Muscle of arm (tissue), 12 donors: ENCODE measurements around the gene CPVL. TPM values are rescaled to one million over a fixed set of nuclear protein-coding genes. Genes with fewer than 3 reads are reported as not detected.

Experiments used
- DNase-seq: peaks from one replicate; pipeline ENCODE4 v3.0.0-alpha.2; 2013
- polyA plus RNA-seq, 12 donors: library from polyadenylated mRNA; unstranded; fragments of 120-200 nt; gene quantifications; one replicate each; pipeline ENCODE4 v1.2.1, GENCODE V29; 2013; ENCODE audit not compliant: insufficient read length in 12 of 12

CPVL gene
- polyA plus RNA-seq, 12 donors, result 17.0 to 53.2 (median 28.4) TPM; not detected in 1

DNA sequence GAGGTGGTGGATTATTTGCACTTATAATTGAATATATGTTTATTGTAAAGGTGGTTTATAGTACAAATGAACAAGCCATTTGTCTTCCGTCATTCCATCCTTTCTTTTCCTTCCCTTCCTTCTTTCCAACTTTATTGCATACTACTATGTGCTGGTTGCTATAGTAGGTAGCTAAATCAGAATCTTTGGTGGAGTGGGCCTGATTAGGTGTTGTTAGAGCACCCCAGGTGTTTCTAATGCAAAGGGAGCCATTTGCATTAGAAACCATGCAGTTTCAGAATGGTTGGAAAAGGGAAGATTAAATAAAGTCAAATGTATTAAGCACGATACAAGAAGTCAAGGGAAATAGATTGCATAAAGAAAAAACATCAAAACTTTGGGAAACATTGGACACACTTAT lies 99.4 kb downstream of the CPVL start:
- no peak for DNase-seq

DNA sequence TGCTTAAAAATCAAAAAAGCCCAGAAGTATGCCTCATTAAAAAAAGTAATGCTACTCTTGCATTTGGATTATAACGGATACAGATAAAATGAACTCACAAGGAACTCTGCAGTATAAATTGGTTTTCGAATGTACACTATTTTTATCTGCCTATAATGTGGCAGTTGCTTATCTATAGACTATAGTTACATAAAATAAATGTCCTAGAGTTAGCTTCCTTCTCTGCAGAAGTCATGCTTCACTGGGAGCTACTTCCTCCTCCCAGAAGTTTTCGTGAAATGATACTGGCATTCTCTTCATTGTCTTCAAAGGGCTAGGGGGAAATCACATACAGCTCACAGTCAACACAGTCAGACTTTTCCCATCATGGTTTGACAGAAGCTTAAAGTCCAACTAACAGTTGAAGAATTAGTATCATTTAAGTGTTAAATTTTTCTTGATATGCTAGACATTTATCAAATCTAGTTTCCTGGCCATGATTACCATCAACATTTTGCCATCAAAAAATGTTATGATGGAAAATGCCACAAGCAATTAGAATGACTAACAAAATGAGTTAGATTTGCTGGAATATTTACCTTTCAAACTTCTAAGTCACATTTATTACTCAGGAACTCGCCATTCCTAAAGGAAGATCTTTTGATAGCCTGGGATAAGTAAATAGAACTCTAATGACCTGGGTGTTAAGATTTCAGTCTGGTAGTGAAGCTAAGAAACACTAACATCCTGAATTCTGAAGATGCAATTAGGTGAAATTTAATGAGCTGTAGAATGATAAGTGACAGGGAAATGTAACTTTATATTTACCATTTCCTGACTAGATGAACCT lies 100.9 kb downstream of the CPVL start:
- DNase-seq, result no peak

DNA sequence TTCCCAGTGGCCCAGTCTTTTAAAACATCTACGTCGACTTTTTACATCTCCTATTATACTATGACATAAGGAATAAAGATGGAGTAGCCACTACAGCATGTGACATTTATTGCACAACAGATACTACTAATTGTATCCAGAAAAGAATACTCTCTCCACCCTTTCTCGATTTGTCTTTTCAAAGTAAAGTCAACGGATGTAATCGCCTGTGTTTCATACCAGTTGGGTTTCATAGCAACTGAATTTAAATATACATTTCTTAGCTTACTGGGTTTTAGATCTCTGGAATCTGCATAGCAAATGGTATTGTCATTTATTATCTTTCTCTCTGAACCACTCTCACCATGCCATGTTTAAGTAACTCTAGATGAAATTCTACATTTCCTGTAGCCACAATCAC lies 101.8 kb downstream of the CPVL start:
- DNase-seq, result no peak

DNA sequence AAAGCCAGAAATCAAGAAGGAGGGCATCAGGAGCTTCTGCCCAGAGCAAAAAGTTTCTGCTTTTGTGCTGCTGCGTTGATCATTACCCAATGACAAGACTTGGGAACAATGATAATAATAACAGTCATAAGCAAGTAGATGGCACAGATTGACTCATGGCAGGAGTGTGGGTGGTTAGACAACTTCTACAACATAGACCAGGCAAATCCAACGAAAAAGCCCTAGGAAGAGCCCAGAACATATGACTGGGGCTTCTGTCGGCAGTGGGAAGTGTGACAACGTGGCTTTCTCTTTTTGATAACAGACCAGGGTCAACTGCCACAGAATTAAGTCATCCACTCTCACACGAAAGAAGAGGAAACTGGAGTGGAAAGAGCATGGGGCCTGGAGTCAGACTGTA lies 102.8 kb downstream of the CPVL start:
- DNase-seq, result no peak

DNA sequence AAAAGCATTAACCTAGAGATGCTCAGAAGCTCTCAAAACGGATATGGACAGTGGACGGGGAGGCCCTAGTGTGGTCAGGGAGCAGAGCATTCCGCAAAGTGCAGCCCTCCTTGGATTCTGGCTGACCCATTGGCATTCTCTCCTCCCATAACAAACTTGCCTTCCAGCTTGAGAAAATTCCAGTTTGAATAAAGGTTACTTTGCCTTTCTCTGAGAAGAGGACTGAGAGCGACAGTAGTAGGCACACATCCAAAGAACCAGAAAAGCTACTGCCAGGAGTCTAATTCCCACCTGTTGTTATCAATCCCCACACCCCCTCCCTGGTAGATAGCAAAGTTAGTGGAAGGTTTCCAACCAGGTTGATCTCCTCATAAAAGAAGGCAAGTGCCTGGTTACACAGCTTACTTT lies 103.5 kb downstream of the CPVL start:
- DNase-seq, result peak; percentile 41

DNA sequence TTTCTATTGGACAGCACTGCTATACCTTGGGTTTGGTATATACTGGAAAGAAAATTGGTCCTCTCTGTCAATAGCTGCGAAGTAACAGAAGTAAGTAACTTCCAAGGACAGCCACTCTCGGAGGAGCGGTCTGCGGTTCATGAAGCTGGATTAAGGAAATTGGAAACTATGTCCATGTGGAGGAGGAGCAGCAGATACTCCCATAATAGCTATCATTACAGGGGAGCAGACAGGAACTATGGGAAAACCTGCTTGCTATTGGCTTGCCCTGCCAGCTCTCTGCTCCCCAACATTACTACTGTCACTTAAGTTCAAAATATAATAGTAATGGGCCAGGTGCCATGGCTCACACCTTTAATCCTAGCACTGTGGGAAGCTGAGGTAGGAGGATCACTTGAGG lies 104.3 kb downstream of the CPVL start:
- DNase-seq, result no peak

DNA sequence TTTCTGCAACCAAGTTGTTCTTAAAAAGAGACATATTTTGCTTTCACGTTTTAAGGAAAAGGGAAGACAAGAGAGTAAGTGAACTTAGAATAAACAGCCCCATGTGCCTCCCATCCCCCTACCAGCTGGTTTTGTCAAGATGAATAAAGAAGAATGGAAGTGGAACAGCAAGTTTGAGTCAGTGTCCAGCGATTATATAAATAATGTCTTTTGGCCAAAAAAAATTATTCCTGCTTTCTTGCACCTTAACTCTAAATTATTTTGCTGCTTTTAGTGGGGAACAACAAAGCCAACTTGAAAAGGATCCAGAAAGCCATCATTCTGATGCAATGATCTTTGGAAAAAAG lies 105.8 kb downstream of the CPVL start:
- DNase-seq, result peak; percentile 78

DNA sequence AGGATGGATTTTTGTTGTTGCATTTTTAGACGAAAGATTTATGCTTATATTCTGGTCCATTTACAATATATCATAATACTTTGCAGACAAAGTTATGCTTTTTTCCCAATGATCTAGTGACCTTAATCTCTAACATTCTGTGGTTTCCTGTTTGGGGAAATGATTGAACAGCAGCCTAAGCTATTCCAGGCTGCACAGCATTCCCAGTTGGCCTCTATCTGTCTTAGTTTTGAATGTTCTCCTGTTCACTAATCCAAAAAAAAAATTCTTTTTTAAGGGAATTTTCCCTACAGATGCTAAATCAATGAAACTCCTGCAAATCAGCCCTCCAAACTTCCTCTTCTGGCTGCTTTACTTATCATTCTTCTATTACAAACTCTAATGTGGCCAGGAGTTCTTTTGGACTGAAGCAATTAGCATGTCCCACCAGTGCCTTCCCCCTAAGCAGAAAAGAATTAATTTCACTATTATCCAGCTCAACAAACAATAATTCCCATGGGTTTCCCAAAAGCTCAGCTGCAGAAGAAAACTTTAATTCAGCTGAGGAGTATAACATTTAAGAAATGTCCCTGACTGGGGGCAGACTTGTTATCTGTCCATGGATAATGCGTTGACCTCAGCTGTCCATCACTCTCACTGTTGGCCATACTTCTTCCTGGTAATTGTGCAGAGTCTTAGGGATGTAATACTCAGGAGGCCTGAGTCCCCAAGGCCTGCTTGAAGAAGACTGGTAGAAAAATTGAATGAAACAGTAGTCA lies 106.3 kb downstream of the CPVL start:
- DNase-seq, result peak; percentile 75

DNA sequence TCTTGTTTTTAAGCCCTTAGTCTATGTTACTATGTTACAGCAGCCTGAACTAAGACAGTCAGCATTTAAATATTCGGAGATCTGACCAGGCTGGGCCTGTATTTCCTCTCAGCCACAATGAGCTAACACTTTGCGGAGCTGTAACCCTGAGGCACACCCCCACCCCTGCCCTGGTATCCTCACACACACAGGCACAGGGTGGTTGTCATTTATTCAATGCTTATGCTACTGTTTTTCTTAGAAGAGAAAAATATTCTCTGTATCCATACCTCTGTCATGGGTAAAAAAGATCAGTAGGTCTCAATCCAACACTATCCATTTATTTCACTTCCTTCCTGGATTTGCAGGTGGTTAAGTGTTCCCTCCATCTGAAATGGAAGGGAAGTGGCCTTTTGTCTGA lies 107.9 kb downstream of the CPVL start:
- no peak for DNase-seq

DNA sequence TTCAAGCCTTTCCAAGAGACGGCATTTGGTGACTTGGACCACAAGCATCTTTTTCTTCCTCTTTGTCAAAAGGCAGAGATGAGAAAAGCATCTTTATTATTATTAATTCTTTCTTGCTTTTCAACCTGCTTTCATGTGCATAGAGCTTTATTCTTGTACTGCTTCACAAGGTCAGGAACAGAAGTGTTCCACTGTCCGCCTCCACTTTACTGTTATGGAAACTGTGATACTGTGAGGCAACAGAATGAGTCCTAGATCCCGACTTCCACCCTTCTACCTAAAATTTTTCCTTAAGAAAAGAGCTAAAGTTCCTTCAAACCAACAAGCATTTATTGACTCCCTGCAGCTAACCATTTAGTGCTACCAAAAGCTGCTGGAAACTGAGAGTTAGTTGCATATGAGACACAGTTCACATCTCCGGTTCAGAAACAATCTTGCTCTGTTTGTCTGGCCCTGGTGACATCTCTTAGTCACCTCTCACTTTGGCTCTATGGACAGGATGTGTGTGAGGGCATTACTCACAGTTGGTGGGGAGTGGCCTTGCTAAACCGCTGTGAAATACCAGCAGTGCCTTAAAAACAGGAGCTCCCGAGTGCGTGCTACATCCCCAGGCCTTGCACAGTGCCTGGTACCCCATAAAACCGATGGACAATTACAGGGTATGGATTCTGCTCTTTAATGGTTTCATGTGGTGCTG lies 111.1 kb downstream of the CPVL start:
- DNase-seq, result no peak

DNA sequence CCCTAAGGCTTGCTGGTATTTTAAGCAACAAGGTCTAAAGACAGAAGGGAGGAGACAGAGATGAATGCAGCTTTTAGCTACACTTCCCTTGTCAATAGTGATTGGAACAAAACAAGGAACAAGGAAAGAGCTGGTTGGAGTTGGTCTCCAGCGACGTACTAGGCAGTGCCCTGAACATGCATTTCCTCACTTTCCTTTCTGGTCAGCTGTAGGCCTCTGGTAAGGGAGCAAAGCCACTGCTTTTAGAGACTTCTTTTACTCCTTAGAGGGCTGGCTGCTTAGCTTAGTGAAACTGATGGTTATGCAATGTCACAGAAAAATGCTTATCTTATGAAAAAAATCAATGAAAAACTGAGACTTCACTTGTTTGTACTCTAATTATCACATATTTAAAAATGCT lies 112.8 kb downstream of the CPVL start:
- DNase-seq, result no peak

DNA sequence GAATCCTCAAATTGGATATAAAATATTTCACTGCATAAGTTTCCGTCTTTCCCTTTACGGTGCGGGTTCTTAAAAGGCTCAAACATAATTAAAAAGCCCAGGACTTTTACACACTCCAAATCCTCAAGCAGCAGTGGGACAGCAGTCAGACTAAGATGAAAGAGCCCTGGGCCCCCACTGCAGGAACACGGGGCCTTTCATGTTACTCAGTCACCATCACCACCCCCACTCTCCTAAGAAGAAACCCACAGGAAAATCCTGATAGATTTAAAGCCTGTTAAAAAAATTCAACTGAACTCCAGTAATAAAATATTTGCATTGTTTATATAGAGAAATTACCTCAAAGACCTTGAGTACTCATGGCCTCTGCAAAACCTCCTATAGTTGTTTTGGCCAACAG lies 114.2 kb downstream of the CPVL start:
- no peak for DNase-seq

DNA sequence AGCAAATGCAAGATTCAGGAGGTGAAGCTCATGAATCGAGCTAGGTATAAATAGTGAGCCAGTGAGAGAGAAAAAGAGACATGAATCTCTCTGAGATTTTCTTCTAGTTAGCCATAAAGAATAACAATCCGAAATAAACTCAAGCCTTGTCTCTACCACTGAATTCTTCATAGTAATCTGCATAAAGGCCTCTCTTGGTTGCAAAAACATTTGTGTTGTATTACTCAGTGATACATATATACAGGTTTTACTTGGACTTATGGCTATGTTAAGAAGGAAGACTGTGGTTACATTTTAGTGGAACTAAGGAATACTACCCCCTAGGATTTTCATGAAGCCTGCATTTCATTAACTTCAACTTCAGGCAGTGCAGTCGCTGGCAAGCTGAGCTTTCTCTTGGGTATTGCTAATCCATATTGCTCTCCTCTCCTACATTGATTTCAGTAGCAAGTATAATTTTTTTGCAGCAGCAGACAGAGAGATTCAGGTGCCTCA lies 115.5 kb downstream of the CPVL start:
- no peak for DNase-seq

DNA sequence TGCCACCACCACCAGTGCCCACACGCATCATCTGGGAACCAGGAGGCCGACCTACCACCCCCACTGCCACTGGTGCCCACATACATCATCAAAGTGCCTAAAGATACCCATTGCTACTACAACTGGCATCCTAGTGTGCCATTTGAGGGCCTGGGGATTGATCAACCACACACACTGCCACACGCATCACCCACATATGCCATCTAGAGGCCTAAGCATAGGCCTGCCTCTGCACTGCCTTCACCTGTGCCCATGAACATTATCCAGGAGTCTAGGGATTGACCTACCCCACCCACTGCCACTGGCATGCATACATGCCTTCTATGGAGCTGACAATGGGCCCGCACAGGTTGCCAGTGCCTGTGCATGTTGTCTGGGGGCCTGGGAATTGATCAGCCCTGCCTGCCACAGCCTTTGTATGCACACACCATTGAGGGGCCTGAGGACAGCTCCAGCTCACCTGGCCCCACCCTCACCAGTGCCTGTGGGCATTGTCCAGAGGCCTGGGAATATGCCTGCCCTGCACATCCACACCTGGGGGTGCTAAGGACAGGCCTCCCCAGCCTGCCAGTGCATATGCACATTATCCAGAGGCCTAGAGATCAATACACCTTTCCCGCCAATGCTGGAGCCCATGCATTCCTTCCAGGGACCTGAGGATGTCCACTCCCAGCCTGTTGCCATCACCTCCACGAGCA lies 123.9 kb downstream of the CPVL start:
- DNase-seq, result no peak

DNA sequence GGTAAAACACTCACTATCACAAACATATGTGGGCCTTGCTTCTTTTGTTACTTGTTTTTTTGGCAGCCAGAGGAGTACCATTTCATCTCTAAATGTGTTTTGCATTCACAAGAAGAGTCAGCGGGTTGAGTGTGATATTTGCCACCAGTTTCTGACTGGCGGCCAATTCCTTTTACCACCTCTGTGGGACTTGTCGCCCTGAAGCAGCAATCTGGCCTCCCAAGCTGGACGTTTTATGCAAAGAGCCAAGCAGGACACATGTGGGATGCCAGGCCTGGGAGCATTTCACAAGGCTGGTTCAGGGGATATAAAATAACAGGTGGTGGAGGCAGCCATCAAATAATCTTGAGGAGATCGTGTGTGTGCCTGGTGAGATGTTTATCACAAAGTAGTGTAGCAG lies 126.4 kb downstream of the CPVL start:
- DNase-seq, result no peak

DNA sequence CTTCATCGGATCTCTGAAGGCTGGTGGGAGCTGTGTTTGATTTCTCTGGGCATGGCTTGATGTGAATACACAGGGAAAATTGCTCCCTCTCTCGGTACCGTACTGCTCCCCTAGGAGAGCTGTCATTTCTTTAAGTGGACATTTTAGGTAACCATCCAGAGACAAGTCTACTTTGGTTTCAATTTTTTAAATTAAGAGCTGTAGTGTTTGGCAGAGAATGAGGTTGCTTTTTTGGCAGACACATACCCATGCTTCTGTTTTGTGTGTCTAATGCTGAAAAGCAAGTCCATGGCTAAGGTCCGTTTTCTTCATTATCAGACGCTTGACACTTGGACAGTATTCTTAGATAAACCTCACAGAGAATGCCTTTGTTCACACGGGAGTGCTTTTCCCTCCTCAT lies 127.0 kb downstream of the CPVL start:
- DNase-seq, result no peak

DNA sequence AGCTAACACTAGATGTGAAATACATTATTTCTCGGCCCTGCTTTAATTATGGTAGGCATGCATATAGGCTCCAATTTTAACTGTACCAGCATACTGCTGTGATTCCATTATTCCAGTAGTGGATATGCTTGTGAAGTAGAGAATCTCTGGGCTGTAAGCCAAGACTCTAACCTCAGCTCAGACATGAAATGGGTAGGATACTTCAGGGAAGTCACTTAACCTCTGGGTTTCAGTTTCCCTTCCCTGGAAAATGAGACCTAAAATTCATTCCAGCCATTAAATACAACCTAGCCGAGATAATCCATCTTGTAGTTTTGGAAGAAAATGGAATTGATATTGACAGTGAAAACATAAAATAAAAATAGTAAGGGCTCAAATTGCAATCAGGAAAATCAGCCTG lies 128.6 kb downstream of the CPVL start:
- no peak for DNase-seq

DNA sequence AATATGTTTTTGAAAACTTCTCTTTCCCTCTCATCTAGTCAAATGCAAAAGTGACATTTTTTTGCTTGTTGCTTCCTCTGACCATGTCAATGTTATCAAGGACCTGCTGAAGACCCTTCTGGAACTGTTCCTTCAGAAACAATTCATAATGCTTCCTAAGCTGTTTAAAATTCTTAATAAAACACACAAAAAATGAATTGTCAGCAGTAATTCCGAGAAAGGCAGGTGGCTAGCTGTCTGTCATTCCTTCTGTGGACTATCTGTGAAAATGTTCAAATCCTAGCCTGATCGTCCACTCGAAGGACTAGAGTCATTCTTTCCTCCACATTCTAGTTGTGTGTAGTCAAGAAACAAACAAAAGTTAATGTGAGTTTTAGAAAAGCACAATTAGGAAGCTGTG lies 131.6 kb downstream of the CPVL start:
- no peak for DNase-seq

DNA sequence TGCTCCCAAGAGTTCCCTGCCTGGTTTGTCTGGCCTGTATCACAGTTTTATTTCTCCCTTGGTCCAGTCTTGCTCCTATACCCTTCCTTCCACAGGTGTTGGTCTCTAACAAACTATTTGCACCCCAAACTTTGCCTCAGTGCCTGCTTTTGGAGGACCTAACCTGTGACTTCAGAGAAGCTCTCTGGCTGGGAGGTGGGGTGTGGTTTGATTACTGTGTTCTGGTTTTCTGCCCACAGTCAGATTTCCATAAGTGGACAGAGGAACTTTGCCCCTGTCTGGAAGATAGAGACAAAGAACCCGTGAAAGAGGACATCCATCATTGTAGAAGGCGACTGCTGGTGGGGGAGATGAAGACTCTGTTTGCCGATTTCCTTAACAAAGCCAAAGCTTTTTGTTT lies 132.4 kb downstream of the CPVL start:
- DNase-seq, result no peak

DNA sequence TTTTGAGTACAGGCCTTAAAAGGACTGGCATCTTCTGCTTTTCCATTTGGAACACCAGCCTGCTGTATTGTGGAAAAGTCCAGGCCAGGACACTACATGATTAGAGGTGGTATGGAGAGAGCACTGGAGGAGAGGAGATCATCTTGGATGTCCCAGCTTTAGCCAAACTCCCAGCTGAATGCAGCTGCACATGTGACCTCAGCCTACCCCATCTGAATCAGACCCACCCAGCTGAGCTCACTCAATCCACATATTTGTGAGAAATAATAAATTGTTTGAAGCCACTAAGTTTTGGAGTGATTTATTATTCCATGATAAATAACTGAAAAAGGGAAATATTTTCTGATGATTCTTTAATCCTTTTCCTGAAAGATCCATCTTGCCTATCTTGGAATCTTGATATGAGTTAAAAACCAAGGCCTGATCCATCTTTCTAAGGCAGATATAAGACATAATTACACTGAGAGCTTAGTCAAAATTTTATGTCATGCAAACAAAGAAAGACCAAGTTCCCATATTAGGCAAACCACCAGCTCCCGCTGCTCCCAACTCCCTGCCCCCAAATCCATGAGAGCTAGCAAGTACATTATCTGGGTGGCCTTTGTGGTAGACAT lies 133.1 kb downstream of the CPVL start:
- no peak for DNase-seq

DNA sequence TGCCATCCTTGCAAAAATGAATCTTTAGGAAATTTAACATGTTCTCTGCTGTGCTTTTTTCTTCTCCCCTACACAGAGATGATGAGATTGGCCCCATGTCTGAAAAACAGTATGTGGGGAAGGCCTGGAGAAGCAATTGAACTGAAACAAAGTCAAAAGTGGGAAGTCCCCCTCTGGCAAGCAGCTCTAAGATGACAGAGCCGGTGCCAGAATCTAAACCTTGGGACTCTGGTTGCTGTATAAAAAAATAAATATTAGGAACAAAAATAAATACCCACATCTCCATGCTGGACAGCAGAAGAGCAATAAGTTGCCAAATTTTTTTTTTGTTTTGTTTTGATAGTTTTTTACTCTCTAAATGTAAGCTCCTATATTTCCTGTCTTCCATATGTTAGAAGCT lies 136.4 kb downstream of the CPVL start:
- DNase-seq, result no peak

DNA sequence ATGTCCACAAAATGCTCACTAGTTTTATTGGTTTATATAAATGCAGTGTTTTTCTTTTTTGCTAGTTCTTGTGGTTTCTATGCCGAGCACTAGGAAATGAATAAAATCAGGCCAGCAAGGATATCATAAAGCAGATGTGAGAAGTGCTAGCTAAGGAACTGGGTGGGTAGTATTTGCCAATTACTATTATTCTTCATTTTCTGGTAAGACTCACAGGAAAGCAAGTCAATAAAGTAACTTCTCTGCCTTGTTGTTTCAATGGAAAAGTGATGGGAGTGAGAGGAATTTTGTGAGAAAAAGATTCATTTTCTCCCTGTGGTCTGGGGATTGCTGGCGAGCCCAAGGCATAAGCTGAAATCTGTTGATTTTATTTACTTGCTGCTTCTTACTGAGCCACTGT lies 137.7 kb downstream of the CPVL start:
- no peak for DNase-seq
